Left cardiac atrium (tissue), 4 donors: Measurements from ENCODE around the gene SAP25. TPM values are rescaled to one million over a fixed set of nuclear protein-coding genes. Genes with fewer than 3 reads are reported as not detected.
A peak's percentile ranks its signal among the peaks of the same experiment; 100 is the strongest.

ENCODE experiments used
- ATAC-seq, 2 donors: fragments of 200-7000 bp; cut with Tn5 transposase; one replicate each; pipeline ENCODE4 v1.9.1; 2020; ENCODE audit warnings: mild to moderate bottlenecking in 2 of 2, moderate library complexity in 2 of 2
- DNase-seq: peaks from one replicate; pipeline ENCODE4 v3.0.0-alpha.2; 2020
- intact Hi-C, 2 donors: fragments of 100-400 bp; cut with DNase I; formaldehyde crosslinking; loops; one replicate each; pipeline versions ENCODE4 v1.14.1 to v1.15.1; 2022 to 2023
- total RNA-seq, 2 donors: library from RNA; stranded (reverse); fragmentation: NEBNext Ultra II Directional; extraction: Animal tissue kit (Norgen Biotek cat#: 25700); gene quantifications; one replicate each; pipeline ENCODE4 v1.2.1, GENCODE V29; 2021
- donor health status: DM: no; HTN: yes; CAD: no.
- donor health status: DM: no; HTN: yes; CAD: no; lungs with severe emphysema.
- donor health status: DM: yes; HTN: yes; CAD: no.
- donor health status: Dilated cardiomyopathy.

SAP25 gene
- total RNA-seq, 2 donors from 2014 or later: 0.58 to 1.5 TPM

- intact Hi-C loops: loop anchor here in 1 of 2 donors (10.0 kb wide), 1 partner anchor 84 kb away; no protein-coding TSS in a partner anchor
- ATAC-seq: no peak
- no peak for DNase-seq
These were observed 27.0 kb upstream of the SAP25 start for GRCh38 chr7:100600730-100601038.

- ATAC-seq (no peak), DNase-seq (no peak)
- intact Hi-C loops: loop anchor here in 1 of 2 donors (10.0 kb wide), 1 partner anchor 85 kb away; no protein-coding TSS in a partner anchor
These were observed 26.4 kb upstream of the SAP25 start for GRCh38 chr7:100599911-100600729.

GRCh38 chr7:100598425-100598824, 24.7 kb upstream of the SAP25 start:
- no peak for ATAC-seq
- intact Hi-C loops: no loop called here
- no peak for DNase-seq

GRCh38 chr7:100595188-100595587, 21.5 kb upstream of the SAP25 start:
- intact Hi-C loops: no loop called here
- DNase-seq (no peak), ATAC-seq (no peak)

GRCh38 chr7:100591596-100591995, 17.9 kb upstream of the SAP25 start:
- ATAC-seq (no peak), DNase-seq (no peak)
- intact Hi-C loops: no loop called here

GRCh38 chr7:100590077-100590737, 16.5 kb upstream of the SAP25 start:
- intact Hi-C loops: no loop called here
- DNase-seq: no peak
- ATAC-seq: no peak

GRCh38 chr7:100589341-100589947, 15.7 kb upstream of the SAP25 start:
- ATAC-seq (no peak), DNase-seq (no peak)
- intact Hi-C loops: no loop called here

- DNase-seq: no peak
- no peak for ATAC-seq
These were observed 14.7 kb upstream of the SAP25 start for GRCh38 chr7:100588438-100588837.

GRCh38 chr7:100586266-100587025, 12.7 kb upstream of the SAP25 start, which contains the start of gene FBXO24:
FBXO24 (plus strand) TSS chr7:100586328; CDS start chr7:100586626, 298 bp downstream.
- peak; percentile 93 for ATAC-seq
- DNase-seq: peak; percentile 100
- intact Hi-C loops: no loop called here

More at GRCh38 chr7:100588438-100588837, 14.7 kb upstream of the SAP25 start:
- intact Hi-C loops: no loop called here

GRCh38 chr7:100585511-100586265, 12.0 kb upstream of the SAP25 start, which contains the start of gene LRCH4:
LRCH4 (minus strand) TSS chr7:100586129; CDS start chr7:100586100, 29 bp downstream.
- ATAC-seq (peak; percentile 18 to 48), DNase-seq (no peak)
- intact Hi-C loops: no loop called here

GRCh38 chr7:100584683-100585510, 11.2 kb upstream of the SAP25 start:
- intact Hi-C loops: no loop called here
- peak; percentile 66 for DNase-seq
- ATAC-seq: peak; percentile 0 to 11

GRCh38 chr7:100584054-100584682, 10.5 kb upstream of the SAP25 start:
- DNase-seq (no peak), ATAC-seq (no peak)
- intact Hi-C loops: no loop called here

GRCh38 chr7:100583132-100584053, 9.7 kb upstream of the SAP25 start:
- DNase-seq (peak; percentile 66), ATAC-seq (no peak)
- intact Hi-C loops: no loop called here

- intact Hi-C loops: no loop called here
- ATAC-seq (no peak), DNase-seq (no peak)
These were observed 8.9 kb upstream of the SAP25 start for GRCh38 chr7:100582650-100583049.

GRCh38 chr7:100582041-100582579, 8.4 kb upstream of the SAP25 start:
- ATAC-seq (no peak), DNase-seq (no peak)
- intact Hi-C loops: no loop called here
